HTERT RPE-1 (cell line): ENCODE measurements around the gene FXYD6.

Experiments used
- in situ Hi-C: fragments of 300-500 bp; cut with MboI; formaldehyde crosslinking; loops from 4 replicates; pipeline ENCODE4 v1.14.3; 2020; ENCODE audit warnings: low sequenced_read_pairs

FXYD6 gene

GRCh38 chr11:117887431-117888138 is 11.1 kb upstream of the FXYD6 start:
- in situ Hi-C loops = no loop called here

- in situ Hi-C loops = no loop called here
Measured at GRCh38 chr11:117885777-117886176, 9.3 kb upstream of the FXYD6 start.

GRCh38 chr11:117884994-117885393 is 8.5 kb upstream of the FXYD6 start:
- in situ Hi-C loops = no loop called here

- in situ Hi-C loops = no loop called here
Measured at GRCh38 chr11:117883063-117883462, 6.6 kb upstream of the FXYD6 start.

GRCh38 chr11:117882311-117882905 is 6.0 kb upstream of the FXYD6 start:
- in situ Hi-C loops = no loop called here

GRCh38 chr11:117881217-117881616 is 4.8 kb upstream of the FXYD6 start:
- in situ Hi-C loops = no loop called here

GRCh38 chr11:117879516-117880480 is 3.3 kb upstream of the FXYD6 start:
- in situ Hi-C loops = no loop called here

- in situ Hi-C loops = no loop called here
Measured at GRCh38 chr11:117878939-117879475, 2.5 kb upstream of the FXYD6 start.

GRCh38 chr11:117878314-117878938 is 2.0 kb upstream of the FXYD6 start:
- in situ Hi-C loops = no loop called here

GRCh38 chr11:117877120-117877784 is 794 bp upstream of the FXYD6 start:
- in situ Hi-C loops = no loop called here

GRCh38 chr11:117876059-117876340 is 458 bp downstream of the FXYD6 start:
- in situ Hi-C loops = no loop called here

GRCh38 chr11:117875382-117876058 is 938 bp downstream of the FXYD6 start:
- in situ Hi-C loops = no loop called here

- in situ Hi-C loops = no loop called here
Measured at GRCh38 chr11:117874910-117875381, 1.5 kb downstream of the FXYD6 start.

- in situ Hi-C loops = no loop called here
Measured at GRCh38 chr11:117874253-117874909, 2.1 kb downstream of the FXYD6 start.

- in situ Hi-C loops = no loop called here
Measured at GRCh38 chr11:117873828-117874125, 2.7 kb downstream of the FXYD6 start.

GRCh38 chr11:117872975-117873827 is 3.3 kb downstream of the FXYD6 start:
- in situ Hi-C loops = no loop called here

- in situ Hi-C loops = no loop called here
Measured at GRCh38 chr11:117872420-117872961, 4.0 kb downstream of the FXYD6 start.

- in situ Hi-C loops = no loop called here
Measured at GRCh38 chr11:117871784-117872183, 4.7 kb downstream of the FXYD6 start.
